Pons (tissue), 1 donor: Measurements from ENCODE around the gene PRX.

Experiments
- DNase-seq: peaks from one replicate; pipeline ENCODE4 v3.0.0-alpha.2; 2016; ENCODE audit warnings: low spot score

The PRX gene

GRCh38 chr19:40366697-40367561, 46.2 kb downstream of the PRX start:
- no peak for DNase-seq

GRCh38 chr19:40365613-40366401, 47.4 kb downstream of the PRX start:
- peak; percentile 36 for DNase-seq

GRCh38 chr19:40365010-40365409, 48.2 kb downstream of the PRX start:
- DNase-seq = no peak

- no peak for DNase-seq
Observed at GRCh38 chr19:40363069-40363468, 50.1 kb downstream of the PRX start.

- DNase-seq = no peak
Observed at GRCh38 chr19:40362160-40362559, 51.0 kb downstream of the PRX start.

- DNase-seq = peak; percentile 50
Observed at GRCh38 chr19:40360708-40361241, 52.4 kb downstream of the PRX start.

- DNase-seq = no peak
Observed at GRCh38 chr19:40360020-40360707, 53.0 kb downstream of the PRX start.

- DNase-seq = peak; percentile 62
Observed at GRCh38 chr19:40358773-40359172, 54.4 kb downstream of the PRX start.

GRCh38 chr19:40357640-40358039, 55.5 kb downstream of the PRX start:
- DNase-seq = no peak

- DNase-seq = no peak
Observed at GRCh38 chr19:40356681-40357595, 56.2 kb downstream of the PRX start.

GRCh38 chr19:40355975-40356680, 57.0 kb downstream of the PRX start:
- DNase-seq = no peak

GRCh38 chr19:40348961-40349507, 64.1 kb downstream of the PRX start:
- DNase-seq = peak; percentile 55

- DNase-seq = peak; percentile 98
Observed at GRCh38 chr19:40348125-40348913, 64.9 kb downstream of the PRX start, which contains the start of the genes C19orf47 and PLD3. Gene C19orf47, minus strand, starts transcription at chr19:40348397. Its CDS starts 6,540 bp downstream, at chr19:40341857. Gene PLD3, plus strand, starts transcription at chr19:40348695. Its CDS starts 17,789 bp downstream, at chr19:40366484.

GRCh38 chr19:40344422-40344821, 68.8 kb downstream of the PRX start:
- peak; percentile 36 for DNase-seq
